NCI-H1417 (cell line): ENCODE data around the gene LMO7.

Experiments used
- DNase-seq, 3 experiments: peaks; one replicate each; lab custom pipeline; 2025; lab: John Stamatoyannopoulos, UW

Gene LMO7

GRCh38 chr13:75635828-75636435 lies at the start of gene LMO7:
LMO7 (plus strand) TSS chr13:75636330; CDS start chr13:75636658, 328 bp downstream.
- peak; percentile 62 to 86 (median 71) for DNase-seq

GRCh38 chr13:75587679-75588078 lies 48.5 kb upstream of the LMO7 start:
- peak in 1 of 3 experiments; percentile 38 for DNase-seq

- DNase-seq, result no peak
These were observed 39.4 kb upstream of the LMO7 start for GRCh38 chr13:75596657-75597182.

- no peak for DNase-seq
These were observed 35.8 kb upstream of the LMO7 start for GRCh38 chr13:75600371-75600770.

GRCh38 chr13:75603038-75603437 lies 33.1 kb upstream of the LMO7 start:
- peak in 1 of 3 experiments; percentile 14 for DNase-seq

GRCh38 chr13:75607447-75607846 lies 28.7 kb upstream of the LMO7 start:
- DNase-seq, result no peak

- no peak for DNase-seq
These were observed 25.7 kb upstream of the LMO7 start for GRCh38 chr13:75610466-75610865.

- no peak for DNase-seq
These were observed 23.8 kb upstream of the LMO7 start for GRCh38 chr13:75612354-75612753.

GRCh38 chr13:75617230-75617629 lies 18.9 kb upstream of the LMO7 start:
- no peak for DNase-seq

- DNase-seq, result no peak
These were observed 17.8 kb upstream of the LMO7 start for GRCh38 chr13:75618308-75618707.

GRCh38 chr13:75620020-75620419 lies 16.1 kb upstream of the LMO7 start:
- no peak for DNase-seq

- DNase-seq, result no peak
These were observed 15.0 kb upstream of the LMO7 start for GRCh38 chr13:75621147-75621546.

GRCh38 chr13:75628801-75629200 lies 7.3 kb upstream of the LMO7 start:
- no peak for DNase-seq

GRCh38 chr13:75633285-75633684 lies 2.8 kb upstream of the LMO7 start:
- no peak for DNase-seq

GRCh38 chr13:75635101-75635827 lies 866 bp upstream of the LMO7 start:
- no peak for DNase-seq

GRCh38 chr13:75636436-75637180 lies 478 bp downstream of the LMO7 start:
- DNase-seq, result peak; percentile 62 to 87 (median 86)

GRCh38 chr13:75637181-75637750 lies 1.1 kb downstream of the LMO7 start:
- peak in 2 of 3 experiments; percentile 42 to 47 for DNase-seq

GRCh38 chr13:75639454-75639853 lies 3.3 kb downstream of the LMO7 start:
- DNase-seq, result no peak

GRCh38 chr13:75641026-75641425 lies 4.9 kb downstream of the LMO7 start:
- DNase-seq, result no peak

- DNase-seq, result no peak
These were observed 7.1 kb downstream of the LMO7 start for GRCh38 chr13:75643182-75643581.

GRCh38 chr13:75643693-75644092 lies 7.6 kb downstream of the LMO7 start:
- no peak for DNase-seq

GRCh38 chr13:75645141-75645540 lies 9.0 kb downstream of the LMO7 start:
- DNase-seq, result no peak
